Middle frontal gyrus (tissue), 1 donor: ENCODE data around the gene SHROOM2.
A peak's percentile ranks its signal among the peaks of the same experiment; 100 is the strongest.

Source experiments
- DNase-seq: peaks from one replicate; pipeline ENCODE4 v3.0.0-alpha.2; 2015; ENCODE audit warnings: low spot score; ENCODE audit errors: extremely low spot score

The SHROOM2 gene

GRCh38 chrX:9895225-9895912 lies 109.1 kb downstream of the SHROOM2 start:
- no peak for DNase-seq

- DNase-seq = no peak
Measured at GRCh38 chrX:9897761-9898161, 111.5 kb downstream of the SHROOM2 start.

GRCh38 chrX:9899640-9900111 lies 113.4 kb downstream of the SHROOM2 start:
- peak; percentile 66 for DNase-seq

- DNase-seq = no peak
Measured at GRCh38 chrX:9902656-9903055, 116.4 kb downstream of the SHROOM2 start.

- no peak for DNase-seq
Measured at GRCh38 chrX:9903146-9903545, 116.9 kb downstream of the SHROOM2 start.

GRCh38 chrX:9905288-9905687 lies 119.1 kb downstream of the SHROOM2 start:
- DNase-seq = no peak

GRCh38 chrX:9905721-9906120 lies 119.5 kb downstream of the SHROOM2 start:
- DNase-seq = no peak

- DNase-seq = no peak
Measured at GRCh38 chrX:9906919-9907318, 120.7 kb downstream of the SHROOM2 start.

- DNase-seq = no peak
Measured at GRCh38 chrX:9907645-9908387, 121.6 kb downstream of the SHROOM2 start.

GRCh38 chrX:9909254-9909653 lies 123.0 kb downstream of the SHROOM2 start:
- DNase-seq = no peak

GRCh38 chrX:9911487-9911886 lies 125.3 kb downstream of the SHROOM2 start:
- DNase-seq = no peak

- DNase-seq = no peak
Measured at GRCh38 chrX:9912351-9913145, 126.3 kb downstream of the SHROOM2 start.

GRCh38 chrX:9913146-9913433 lies 126.9 kb downstream of the SHROOM2 start:
- DNase-seq = no peak

- no peak for DNase-seq
Measured at GRCh38 chrX:9917861-9918260, 131.6 kb downstream of the SHROOM2 start.

GRCh38 chrX:9919632-9920172 lies 133.5 kb downstream of the SHROOM2 start:
- no peak for DNase-seq

- DNase-seq = no peak
Measured at GRCh38 chrX:9921407-9921806, 135.2 kb downstream of the SHROOM2 start.

- no peak for DNase-seq
Measured at GRCh38 chrX:9923357-9923756, 137.1 kb downstream of the SHROOM2 start.

- DNase-seq = no peak
Measured at GRCh38 chrX:9926002-9926401, 139.8 kb downstream of the SHROOM2 start.

- DNase-seq = no peak
Measured at GRCh38 chrX:9927698-9928482, 141.7 kb downstream of the SHROOM2 start.

- no peak for DNase-seq
Measured at GRCh38 chrX:9935436-9935835, 149.2 kb downstream of the SHROOM2 start.

- no peak for DNase-seq
Measured at GRCh38 chrX:9937761-9938160, 151.5 kb downstream of the SHROOM2 start.
